ENCODE results near the gene VCL.

DNA sequence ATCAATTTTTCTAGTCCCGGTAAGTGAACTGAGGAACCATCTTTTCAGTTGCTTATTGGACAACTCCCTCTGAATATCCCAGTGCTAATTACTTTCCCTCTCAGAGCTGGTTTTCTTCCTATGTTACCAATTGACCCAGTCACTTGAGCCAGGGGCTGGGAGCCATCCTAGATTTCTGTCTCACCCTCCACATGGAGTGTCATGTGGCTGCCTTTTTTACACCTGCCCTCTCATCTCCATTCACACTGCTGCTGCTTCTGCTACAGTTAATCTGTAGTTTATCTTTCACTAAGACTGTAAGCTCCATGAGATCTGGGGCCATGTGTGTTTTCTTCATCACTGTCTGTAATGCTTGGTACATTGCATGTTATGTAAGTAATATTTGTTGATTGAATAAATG is 35.8 kb downstream of the VCL start:
- TF ChIP-seq PKNOX1 (IDR thresholded peaks at IDR 0.05) (no peak), L3MBTL2 (conservative IDR thresholded peaks at IDR 0.05) (no peak), FOXK2 (IDR thresholded peaks at IDR 0.05) (no peak), SUZ12 (IDR thresholded peaks at IDR 0.05) (no peak), FOXM1 (IDR thresholded peaks at IDR 0.05; ENCODE audit: borderline replicate concordance) (no peak), BHLHE40 (IDR thresholded peaks at IDR 0.05; ENCODE audit: borderline replicate concordance) (no peak), CTBP1 (IDR thresholded peaks at IDR 0.05; ENCODE audit: borderline replicate concordance) (no peak), FOXA1 (IDR thresholded peaks at IDR 0.05) (no peak), NFRKB (IDR thresholded peaks at IDR 0.05) (no peak)

All from HEK293T (cell line).